GM12875 (cell line): ENCODE results near the gene CTNND1.

Experiments used
- H3K4me3 ChIP-seq: one replicate; pipeline ENCODE4 v1.5.1; 2011; ENCODE audit warnings: low read depth, low read length, control low read depth
- TF ChIP-seq, protein P1 (sequence below): IDR thresholded peaks from 2 replicates; pipeline ENCODE4 v1.5.1; 2011; ENCODE audit warnings: low read depth, mild to moderate bottlenecking, control low read depth, inconsistent platforms, low read length, moderate library complexity, borderline replicate concordance; ENCODE audit not compliant: insufficient read depth

The CTNND1 gene

DNA sequence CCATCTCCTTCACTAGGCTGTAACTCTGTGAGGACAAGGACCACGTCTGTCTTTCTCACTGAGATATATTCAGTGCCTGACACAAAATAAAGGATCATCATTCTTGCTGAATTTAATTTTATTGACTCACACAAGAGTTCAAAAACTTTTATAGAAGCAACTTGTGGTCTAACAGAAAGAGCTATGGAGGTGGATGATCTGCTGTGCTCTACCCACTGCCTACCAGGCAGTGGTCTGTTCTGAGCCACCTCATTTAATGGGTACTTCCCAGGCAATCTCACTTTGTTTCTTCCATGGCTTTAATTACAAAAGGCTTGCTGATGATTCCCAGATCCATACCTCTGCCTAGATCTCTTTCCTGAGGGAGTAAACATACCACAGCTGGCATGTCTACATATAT, 14.7 kb upstream of the CTNND1 start:
- TF ChIP-seq, protein P1, sequence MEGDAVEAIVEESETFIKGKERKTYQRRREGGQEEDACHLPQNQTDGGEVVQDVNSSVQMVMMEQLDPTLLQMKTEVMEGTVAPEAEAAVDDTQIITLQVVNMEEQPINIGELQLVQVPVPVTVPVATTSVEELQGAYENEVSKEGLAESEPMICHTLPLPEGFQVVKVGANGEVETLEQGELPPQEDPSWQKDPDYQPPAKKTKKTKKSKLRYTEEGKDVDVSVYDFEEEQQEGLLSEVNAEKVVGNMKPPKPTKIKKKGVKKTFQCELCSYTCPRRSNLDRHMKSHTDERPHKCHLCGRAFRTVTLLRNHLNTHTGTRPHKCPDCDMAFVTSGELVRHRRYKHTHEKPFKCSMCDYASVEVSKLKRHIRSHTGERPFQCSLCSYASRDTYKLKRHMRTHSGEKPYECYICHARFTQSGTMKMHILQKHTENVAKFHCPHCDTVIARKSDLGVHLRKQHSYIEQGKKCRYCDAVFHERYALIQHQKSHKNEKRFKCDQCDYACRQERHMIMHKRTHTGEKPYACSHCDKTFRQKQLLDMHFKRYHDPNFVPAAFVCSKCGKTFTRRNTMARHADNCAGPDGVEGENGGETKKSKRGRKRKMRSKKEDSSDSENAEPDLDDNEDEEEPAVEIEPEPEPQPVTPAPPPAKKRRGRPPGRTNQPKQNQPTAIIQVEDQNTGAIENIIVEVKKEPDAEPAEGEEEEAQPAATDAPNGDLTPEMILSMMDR = no peak

GRCh38 chr11:57751176-57751575, 10.4 kb upstream of the CTNND1 start:
- H3K4me3 ChIP-seq = no peak overlapping the region
- TF ChIP-seq, protein P1 = no peak

More for the DNA sequence above, 14.7 kb upstream of the CTNND1 start:
- no peak overlapping the region for H3K4me3 ChIP-seq

DNA sequence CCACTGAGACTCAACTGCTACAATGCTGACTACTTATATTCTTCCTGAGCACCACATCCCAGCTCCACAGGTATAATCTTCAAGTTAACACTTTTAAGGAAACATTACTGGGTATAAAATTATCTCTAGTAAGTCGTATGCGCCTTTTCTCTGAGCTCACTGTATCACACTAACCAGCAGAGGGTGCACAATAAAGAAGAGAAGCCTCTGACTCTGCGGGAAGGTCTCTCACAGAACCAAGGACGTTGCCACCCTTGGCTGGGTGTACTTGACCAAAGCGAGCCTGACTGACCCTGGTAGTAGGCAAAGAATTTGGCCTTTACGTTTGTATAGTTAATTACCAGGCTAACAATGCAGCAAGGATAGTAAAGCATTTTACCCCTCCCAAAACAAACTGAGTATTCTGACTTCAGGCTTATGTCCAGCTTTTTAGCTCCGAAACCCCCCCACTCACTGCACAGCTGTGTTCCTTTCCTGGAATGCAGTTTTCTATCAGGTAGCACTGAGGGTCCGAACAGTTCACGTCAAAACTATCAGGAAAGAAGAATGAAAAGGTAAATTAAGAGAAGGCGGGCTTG, 9.8 kb upstream of the CTNND1 start, which contains the start of gene BTBD18:
Gene BTBD18, minus strand, starts transcription at position 144 of the 578 bp plus-strand sequence. CDS start 631 bp downstream, outside the sequence.
- H3K4me3 ChIP-seq = no peak within 1 kb of the TSS
- TF ChIP-seq, protein P1 = peak; percentile 36; the same call in 1 of the 2 replicates

DNA sequence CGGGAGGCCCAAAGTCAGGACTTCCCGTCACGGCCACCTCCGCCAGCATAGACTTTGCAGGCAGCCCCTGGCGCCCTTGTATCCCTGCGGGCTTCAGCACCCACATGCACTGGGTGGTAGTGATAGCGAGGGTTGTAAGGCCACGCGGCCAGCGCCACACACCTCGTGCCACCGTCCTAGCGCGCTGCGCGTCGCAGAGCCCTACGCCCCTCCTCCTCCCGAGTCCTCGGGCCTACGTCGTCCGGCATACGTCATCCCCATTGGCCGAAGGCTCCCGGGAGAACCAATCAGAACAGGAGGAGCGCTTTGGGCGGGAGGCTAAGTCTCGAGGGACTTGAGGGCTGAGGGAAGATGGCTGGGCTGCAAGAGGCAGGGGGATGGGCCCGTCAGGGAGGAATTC, 8.6 kb upstream of the CTNND1 start:
- no peak overlapping the region for H3K4me3 ChIP-seq
- TF ChIP-seq, protein P1 = no peak

DNA sequence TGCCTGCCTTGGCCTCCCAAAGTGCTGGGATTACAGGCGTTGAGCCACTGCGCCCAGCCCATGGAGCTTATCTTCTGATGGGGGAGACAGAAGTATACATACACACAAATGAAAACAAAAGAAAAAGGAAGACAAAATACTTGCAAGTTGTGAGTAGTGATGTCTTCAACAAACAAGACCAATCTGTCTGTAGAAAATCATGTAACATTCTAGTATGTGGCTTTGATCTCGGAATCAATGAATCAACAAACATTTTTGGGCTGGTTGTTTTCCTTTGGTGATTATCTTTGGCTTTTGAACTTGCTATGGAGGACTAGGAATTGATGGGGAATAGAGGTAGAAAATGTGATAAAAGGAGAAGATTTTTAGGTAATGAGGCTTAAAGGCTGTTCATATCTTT, 3.4 kb upstream of the CTNND1 start:
- TF ChIP-seq, protein P1 = no peak
- H3K4me3 ChIP-seq = no peak overlapping the region

- H3K4me3 ChIP-seq = peak overlapping the region; percentile 77
- TF ChIP-seq, protein P1 = no peak
Observed at GRCh38 chr11:57762235-57762861, 746 bp downstream of the CTNND1 start.

GRCh38 chr11:57763568-57763967, 2.0 kb downstream of the CTNND1 start:
- peak overlapping the region; percentile 77 for H3K4me3 ChIP-seq

More at GRCh38 chr11:57763568-57763967, 2.0 kb downstream of the CTNND1 start:
- TF ChIP-seq, protein P1 = no peak
